ENCODE data around the gene IFRD2. TPM values are rescaled to one million over a fixed set of nuclear protein-coding genes. Genes with fewer than 3 reads are reported as not detected.

IFRD2 gene
- total RNA-seq, 1 donor from 2014 or later = 103 TPM

DNA sequence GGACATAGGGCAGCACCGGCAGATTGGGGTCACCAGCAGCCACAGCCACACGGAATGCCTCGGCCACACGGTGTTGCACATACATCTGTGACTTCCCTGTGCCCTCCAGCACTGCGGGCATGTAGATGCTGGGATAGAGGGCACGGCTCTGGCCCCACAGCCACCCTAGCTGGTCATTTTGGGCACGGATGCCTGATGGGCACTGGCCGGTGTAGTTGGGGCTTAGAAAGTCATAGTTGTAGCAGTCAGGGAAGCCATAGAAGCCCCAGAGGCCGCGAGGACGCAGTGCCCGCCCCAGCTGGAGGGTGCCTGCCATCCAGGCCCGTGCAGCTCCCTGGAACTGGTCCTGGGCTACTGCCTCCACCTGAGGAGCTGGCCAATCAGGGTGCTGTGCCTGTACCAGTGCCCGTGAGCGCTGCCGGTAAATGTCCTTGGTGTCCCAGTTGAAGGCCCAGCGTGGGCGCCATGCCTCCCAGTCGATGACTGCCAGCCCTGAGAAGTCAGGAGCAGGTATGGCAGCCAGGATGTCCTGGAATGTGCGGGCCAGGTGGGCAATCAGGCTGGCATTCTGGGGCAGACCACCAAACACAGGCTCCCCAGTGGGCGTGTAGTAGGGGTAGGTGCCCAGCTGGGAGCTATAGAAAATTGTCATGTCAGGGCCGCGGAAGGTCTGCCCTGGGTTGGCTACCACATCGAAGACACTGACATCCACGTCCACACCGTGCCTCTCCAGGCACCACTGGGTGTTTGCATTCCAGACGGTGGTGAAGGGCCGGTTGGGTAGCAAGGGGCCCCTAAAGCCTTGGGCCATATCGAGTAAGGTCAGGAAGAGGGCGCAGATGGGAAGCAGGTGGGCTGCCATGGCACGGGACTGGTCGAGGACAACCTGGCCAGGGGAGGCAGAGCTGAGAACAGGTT, 10.1 kb upstream of the IFRD2 start:
- intact Hi-C loops (cut with micrococcal nuclease) = no loop called here

DNA sequence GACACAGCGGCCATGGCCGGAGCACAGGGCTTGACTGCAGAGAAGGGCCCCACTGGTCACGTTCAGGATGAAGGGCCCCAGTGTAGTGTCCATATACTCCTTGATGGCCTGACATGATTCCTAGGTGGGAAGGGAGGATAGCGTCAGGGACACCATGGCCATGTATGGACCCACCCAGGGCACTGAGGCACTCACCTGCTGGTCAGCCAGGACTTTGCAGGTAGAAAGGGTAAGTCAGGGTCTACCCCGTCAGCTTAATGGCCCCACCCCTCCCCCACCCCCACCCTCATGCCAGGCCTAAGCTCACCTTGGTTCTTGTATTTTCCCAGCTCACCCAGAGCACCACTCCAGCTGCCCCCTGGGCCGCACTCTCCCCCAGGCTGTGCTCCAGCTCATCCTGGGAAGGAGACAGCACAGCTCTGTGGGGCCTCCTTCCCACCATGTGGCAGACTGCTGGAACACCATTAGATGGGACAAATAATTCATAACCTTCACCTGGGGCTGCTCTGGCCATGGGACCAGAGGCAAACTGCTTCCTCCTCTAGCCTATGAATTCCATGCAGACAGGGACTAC, 8.5 kb upstream of the IFRD2 start:
- intact Hi-C loops (cut with micrococcal nuclease) = no loop called here

- intact Hi-C loops (cut with micrococcal nuclease) = loop anchor here (1.0 to 5.0 kb wide), 8 partner anchors 21 to 1743 kb away; partner anchors contain the start of genes CYB561D2, GNAI2, HEMK1 and NPRL2
Measured at GRCh38 chr3:50299929-50300680, 7.9 kb upstream of the IFRD2 start.

- intact Hi-C loops (cut with micrococcal nuclease) = loop anchor here (1.0 to 5.0 kb wide), 8 partner anchors 22 to 1742 kb away; partner anchors contain the start of genes CYB561D2, GNAI2, HEMK1 and NPRL2
Measured at GRCh38 chr3:50299638-50299928, 7.4 kb upstream of the IFRD2 start.

GRCh38 chr3:50298836-50299637, 6.8 kb upstream of the IFRD2 start, which contains the start of the genes HYAL3 and NAA80:
Gene HYAL3, minus strand, starts transcription at chr3:50299405. Its CDS starts 3,803 bp downstream, at chr3:50295602.
Gene NAA80, minus strand, starts transcription at chr3:50299405. Its CDS starts 1,942 bp downstream, at chr3:50297463.
- intact Hi-C loops (cut with micrococcal nuclease) = loop anchor here (1.0 to 5.0 kb wide), 8 partner anchors 22 to 1742 kb away; partner anchors contain the start of genes CYB561D2, GNAI2, HEMK1 and NPRL2

DNA sequence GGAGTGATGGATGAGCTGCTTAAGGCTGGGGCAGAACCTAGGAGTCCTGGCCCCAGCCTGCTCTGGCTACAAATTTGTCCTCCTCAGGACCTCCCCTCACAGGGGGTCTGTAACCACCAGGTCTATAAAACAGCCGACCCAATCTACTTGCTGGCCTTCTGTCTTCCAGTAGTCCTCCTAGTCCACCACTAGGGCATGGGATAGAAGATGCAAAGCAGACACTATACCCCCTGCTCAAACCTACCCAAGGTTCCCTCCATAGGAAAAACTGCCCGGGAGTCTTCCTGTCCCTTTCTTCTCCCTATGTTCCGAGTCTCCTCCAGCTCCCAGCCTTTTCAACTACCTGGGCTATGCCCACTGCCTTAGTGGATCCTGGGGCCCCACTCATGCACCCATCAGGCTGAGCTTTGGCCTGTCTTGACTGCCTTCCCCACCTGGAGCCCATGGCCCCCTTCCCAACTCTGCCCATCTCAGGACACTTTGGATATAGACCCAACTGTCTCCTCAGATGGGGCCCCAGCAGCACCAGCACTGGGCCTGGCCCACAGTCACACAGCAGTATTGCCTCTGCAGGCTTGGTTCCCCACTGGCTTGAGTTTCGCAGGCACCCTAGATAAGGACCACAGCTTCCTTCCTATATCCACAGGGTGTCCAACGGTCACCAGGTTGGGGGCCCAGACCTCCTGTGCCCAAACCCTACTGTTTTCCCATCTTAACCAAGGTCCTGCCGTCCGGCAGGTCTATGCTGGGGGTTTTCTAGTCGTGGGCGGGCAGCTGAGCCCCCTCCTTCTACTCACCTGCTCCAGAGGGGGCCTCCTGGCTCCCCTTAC, 5.9 kb upstream of the IFRD2 start:
- intact Hi-C loops (cut with micrococcal nuclease) = loop anchor here (2.0 to 5.0 kb wide), 3 partner anchors 53 to 1741 kb away; partner anchors contain the start of genes CYB561D2, NPRL2 and PFKFB4

DNA sequence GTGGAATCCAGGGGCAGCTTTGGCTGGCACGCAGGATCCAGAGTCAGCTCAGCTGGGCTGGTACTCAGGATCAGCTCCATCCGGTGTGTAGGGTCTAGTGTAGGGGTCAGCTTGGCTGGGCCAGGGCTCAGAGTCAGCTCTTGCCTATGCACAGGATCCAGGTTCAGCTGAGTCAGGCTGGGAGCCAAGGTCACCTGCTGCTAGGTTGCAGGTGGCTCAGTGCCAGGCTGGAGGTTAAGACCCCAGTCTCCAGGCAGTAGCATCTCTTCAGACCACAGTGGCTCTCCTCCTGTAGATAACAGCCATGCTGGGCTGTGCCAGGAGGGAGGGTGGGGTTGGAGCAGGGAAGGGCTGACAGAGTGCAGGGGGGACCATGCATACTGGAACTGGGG, 5.2 kb upstream of the IFRD2 start:
- intact Hi-C loops (cut with micrococcal nuclease) = loop anchor here (5.0 kb wide), 1 partner anchor 1740 kb away; the partner anchor contains the start of gene PFKFB4

DNA sequence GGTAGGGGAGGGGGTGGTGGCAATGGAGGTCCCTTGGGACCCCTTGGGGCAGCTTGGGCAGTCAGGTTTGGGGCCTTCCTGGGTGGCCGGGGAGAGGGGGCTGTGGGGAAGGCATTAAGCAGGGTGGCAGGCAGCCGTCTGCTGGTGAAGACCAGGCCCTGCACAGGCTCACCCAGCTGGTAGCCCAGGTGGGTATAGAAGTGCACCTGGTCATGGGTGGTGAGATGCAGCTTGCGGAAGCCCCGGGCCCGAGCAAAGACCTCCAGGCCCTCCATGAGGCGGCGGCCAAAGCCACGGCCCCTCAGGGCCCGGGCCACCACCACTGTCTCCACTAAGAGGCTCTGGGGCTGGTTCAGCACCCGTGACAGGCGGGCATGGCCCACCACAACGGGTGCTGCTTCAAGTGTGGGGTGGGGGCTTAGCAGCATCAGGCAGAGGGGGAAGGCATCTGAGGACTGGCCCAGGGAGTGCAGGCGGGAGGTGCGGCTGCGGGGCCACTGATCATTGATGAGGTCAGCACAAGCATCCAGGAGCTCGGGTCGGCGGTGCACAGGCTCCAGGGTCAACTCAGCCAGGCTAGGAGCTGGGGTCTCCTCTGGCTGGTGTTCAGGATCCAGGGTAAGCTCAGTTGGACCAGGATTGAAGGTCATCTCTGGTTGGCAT, 4.6 kb upstream of the IFRD2 start:
- intact Hi-C loops (cut with micrococcal nuclease) = loop anchor here (5.0 kb wide), 1 partner anchor 1740 kb away; the partner anchor contains the start of gene PFKFB4

DNA sequence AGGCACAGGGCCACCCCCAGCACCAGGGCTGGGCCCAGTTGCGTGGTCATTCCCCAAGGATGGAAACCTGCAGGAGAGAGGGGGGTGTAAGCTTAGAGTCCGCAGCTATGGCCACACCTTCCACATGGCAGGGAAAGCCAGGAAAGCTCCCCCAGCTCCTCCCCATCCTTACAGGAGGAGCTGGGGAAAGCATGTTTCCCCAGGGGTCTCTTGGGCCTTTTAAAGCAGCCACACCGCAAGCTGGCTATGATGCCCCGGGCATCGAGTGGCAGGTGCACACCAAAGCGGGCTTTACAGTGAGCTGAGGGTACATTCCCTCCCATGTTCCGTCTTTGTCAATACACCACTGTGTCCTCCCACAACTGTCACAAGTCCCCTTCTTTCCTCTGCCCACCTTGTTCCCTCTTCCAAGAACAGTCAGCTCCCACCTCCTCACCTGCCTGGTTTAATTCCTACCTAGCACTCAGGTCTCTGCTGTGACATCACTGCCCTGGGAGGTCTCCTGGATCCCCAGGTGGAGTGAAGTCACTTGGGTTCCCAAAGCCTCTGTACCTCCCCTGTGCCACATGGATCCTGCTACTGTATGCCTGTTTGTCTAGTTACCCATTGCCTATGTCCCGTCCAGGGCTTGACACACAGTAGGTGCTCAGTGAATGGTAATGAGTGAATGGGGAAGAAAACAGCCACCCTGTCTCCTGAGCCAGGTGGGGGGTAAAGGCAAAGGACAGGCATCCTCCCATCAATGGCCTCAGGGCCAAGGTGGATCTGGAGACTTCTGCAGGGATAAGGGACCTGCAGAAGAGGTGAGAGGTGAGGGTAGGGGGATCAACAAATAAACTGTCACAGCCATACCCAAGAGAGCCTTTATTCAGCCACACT, 3.6 kb upstream of the IFRD2 start:
- intact Hi-C loops (cut with micrococcal nuclease) = loop anchor here (5.0 kb wide), 1 partner anchor 1738 kb away; the partner anchor contains the start of gene PFKFB4

- intact Hi-C loops (cut with micrococcal nuclease) = loop anchor here (5.0 kb wide), 1 partner anchor 1737 kb away; the partner anchor contains the start of gene PFKFB4
Measured at GRCh38 chr3:50294492-50295403, 2.5 kb upstream of the IFRD2 start.

- intact Hi-C loops (cut with micrococcal nuclease) = no loop called here
Measured at GRCh38 chr3:50294089-50294488, 1.9 kb upstream of the IFRD2 start.

DNA sequence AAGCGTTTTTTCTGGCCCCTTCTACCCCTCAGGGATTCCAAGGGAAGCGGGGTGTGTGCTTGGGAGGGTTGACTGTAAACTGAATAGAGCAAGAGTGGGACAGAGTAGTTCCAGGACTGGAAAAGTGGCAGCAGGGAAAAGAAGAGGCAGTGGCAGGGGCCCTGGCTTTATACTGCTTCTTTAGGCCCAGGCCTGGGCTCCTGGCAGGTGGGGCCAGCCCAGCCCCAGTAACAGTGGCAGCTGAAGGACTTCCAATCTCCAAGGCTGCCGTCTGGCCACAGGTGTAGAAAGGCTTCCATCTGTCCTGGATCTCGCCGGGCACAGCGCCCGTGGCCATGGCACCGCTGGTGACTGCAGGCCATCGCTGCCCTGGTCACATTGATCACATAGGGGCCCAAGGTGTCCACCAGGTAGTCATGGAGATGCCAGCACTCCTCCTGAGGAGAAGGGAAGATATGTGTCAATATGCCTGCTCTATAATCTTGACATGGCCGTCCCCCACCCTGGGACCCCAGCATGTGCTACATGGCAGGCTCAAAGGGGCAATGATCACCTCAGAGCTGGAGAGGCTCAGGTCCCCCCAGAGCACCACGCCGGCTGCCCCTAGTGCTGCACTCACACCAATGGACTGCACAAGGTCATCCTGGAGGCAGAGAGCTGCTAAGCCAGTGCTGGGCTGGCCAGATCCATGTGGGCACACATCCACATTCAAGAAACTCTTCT, 1.0 kb upstream of the IFRD2 start:
- intact Hi-C loops (cut with micrococcal nuclease) = no loop called here

GRCh38 chr3:50290161-50290641, 2.0 kb downstream of the IFRD2 start:
- intact Hi-C loops (cut with micrococcal nuclease) = no loop called here

GRCh38 chr3:50289130-50289529, 3.1 kb downstream of the IFRD2 start:
- intact Hi-C loops (cut with micrococcal nuclease) = no loop called here

DNA sequence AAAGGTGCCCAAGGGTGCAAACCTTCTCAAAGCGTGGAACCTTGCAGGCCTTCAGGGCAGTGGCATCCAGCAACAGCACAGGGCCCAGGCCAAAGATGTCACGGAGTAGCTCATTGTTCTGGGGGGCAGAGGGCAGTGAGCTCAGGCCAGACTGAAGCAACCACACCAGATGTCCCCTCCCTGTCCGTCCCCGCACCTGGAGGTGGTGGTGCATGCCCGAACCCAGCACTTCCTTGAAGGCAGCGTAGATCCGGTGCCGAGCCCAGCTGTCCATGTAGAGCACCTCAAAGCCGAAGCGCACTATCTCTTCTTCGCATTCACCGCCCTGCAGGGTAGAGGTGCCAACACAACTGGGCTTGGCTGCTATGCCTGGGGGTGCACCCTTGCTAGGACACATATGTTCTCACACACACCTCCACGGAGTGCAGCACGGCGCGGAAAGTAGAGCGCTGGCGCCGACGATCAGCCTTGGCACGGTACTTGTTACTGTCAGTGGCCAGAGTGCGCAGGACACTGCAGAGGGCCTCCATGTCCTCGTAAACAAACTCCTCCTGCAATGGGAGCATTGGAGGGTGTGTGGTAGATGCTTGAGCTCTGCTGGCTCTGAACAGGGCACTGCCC, 3.7 kb downstream of the IFRD2 start:
- intact Hi-C loops (cut with micrococcal nuclease) = no loop called here

DNA sequence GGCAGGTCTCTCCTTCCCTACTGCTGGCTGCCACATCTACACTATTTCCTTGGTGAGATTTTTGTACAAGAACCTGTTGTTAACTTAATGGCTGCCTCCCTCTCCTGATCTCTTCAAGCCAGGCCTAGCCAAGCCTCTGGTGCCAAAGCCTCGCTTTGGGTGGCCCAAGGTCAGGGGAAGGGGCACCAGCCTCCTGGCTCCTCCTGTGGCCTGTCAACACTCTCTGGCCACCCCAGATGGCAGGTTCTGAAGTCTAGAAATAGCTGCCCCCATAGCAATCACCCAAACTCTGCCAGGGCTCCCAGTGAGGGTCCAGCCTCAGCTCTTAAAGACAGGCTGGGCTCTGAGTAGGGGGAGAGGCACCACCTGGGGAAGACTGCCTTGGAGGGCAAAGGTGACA, 5.0 kb downstream of the IFRD2 start:
- intact Hi-C loops (cut with micrococcal nuclease) = no loop called here
